ENCODE results near the gene ODR4.
"Not testable (repeated sequence)": the region's sequence is repeated elsewhere in the genome, so short reads cannot be mapped to it uniquely, and the experiment has no call there.

ODR4 gene

DNA sequence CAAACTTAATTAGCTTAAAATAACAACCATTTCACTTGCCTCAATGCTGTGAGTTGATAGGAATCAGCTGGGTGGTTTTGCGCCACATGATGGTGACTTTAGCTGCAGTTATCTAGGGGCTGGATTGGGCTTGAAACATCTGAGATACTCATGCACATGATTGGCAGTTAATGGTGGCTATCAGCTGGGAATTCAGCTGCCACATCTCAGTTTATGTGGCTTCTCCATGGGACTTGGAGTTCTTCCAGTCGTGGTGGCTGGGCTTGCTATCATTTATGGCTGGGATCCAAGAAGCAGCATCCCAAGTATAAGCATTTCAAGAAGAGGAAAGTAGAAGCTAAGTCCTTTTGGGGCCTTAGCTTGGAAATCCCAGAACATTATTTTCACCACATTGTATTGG is 48.9 kb downstream of the ODR4 start:
- DNase-seq, result no peak

DNA sequence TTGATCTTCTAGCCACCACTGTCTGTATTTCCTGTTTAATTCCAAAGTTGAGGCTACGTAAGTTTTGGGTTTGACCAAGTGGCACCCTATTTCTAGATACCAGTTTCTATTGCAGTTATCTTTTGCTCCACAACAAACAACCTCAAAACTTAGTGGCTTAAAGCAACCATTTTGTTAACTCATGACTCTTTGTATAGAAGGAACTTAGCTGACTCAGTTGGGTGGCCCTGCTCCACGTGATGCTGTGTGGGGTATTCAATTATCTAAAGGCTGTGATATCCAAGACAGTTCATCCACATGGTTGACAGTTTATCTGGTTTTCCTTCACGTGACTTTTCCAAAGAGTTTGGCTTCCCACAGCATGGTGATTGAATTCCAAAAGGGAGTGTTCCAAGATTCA is 50.5 kb downstream of the ODR4 start:
- no peak for DNase-seq

DNA sequence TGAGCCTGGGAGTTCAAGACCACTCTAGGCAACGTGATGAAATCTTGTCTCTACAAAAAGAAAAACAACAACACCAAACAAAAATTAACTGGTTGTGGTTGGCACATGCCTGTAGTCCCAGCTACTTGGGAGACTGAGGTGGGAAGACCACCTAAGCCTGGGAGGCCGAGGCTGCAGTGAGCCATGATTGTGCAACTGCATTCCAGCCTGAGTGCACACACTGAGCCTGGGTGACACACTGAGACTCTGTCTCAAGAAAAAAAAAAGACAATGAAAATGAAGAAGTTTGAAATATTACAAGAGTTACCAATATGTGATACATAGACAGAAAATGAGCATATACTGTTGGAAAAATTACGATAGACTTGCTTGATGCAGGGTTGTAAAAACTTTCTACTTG is 53.4 kb downstream of the ODR4 start:
- DNase-seq, result no peak

DNA sequence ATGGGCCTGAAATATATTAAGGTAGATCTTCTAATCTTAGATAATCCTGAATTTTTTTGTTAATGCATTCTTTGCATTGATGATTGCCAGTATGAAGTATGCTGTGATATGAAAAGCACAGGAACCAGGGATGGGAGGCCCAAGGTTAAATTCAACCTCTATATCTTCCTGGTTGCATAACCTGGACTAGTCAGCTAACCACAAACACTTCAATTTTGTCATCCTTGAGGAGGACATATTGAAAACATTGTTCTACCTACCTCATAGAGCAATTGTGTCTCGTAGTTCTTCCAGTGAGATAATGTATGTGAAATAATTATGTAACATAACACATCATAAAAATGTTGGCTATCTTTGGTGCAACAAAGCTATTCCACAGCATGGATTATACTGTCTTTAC is 59.7 kb downstream of the ODR4 start:
- DNase-seq, result no peak

DNA sequence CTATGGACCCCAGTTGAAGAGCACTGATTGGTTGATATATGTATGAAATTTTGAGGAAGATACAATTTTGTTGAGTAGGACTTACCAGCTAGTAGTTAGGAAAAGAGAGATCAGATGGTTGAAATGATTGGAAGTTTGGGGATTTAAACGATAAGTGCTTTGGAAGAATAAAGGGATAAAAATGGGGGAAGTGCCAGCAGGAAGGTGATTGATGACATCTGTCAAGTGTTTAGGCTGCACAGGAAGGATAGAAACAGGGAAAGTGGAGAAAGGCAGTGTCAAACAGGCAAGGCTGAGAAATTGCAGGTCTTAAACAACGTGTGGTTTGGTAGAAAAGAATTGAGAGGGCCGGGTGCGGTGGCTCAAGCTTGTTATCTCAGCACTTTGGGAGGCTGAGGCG is 62.9 kb downstream of the ODR4 start:
- DNase-seq, result no peak

DNA sequence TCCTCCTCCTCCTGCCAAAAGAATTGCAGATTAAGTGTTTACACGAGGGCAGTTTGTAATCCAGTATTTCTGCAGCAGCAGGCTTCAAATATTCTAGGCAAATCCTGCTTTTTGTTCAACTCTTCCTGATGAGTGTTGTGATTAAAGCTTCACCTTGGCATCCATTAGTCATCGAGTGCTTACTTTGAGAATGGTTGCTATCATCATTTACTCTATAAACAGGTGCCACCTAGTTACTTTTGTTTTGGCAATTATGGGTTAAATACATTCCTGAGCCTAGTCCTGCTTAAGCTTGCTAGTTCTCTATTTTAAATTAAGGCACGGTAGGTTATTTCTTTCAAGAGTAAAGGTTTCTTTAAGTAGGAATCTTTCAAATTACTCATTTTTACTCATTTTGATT is 64.9 kb downstream of the ODR4 start:
- no peak for DNase-seq

DNA sequence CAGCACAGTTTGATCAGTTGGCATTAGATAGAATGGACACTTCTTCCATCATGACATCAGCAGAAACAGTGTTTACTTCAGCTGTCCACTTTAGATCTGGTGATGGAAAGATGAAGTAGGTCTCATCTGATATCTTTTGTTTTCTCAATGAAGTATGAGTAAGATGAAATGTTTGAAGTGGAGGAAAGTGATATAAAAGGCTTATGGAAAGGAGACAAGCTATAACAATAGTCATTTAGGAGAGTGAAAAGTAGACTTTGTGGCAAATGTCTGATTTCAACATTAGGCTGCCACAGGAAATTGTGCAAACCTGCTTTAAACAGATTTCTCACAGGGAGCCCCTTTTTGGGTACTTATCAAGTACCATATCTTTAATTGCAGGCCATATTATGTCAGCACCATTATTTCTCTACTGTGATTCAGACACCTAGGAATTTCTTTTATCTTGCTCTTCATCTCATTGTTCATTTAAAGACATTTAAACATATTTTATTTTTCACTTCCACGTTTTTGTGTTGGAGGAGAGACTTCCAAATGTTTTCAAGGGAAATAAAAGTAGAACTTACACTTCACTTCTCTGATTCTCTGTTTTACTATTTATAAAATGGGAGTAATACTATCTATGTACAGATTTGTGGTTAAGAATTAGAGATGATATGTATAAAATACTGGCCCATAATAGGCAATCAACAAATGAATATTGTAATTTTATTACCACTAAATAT is 67.2 kb downstream of the ODR4 start:
- peak in 1 of 2 experiments; percentile 9 for DNase-seq

DNA sequence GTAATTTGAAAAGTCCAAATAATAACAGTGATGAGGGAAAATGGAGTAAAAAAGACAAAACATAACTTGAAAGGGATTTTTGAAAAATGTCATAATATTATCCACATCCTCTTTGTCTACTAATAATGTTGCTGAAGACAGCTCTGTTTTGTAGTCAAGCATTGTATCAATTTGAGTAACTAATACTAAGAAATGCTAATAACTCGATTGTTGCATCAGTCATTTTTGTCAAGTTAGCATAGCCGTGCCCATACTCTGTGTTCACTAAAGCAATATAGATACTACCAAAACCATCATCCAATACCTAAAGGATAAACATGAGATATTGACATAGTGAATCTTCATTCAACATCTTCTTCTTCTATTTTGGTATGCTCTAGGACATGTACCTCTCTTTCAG is 68.0 kb downstream of the ODR4 start:
- no peak for DNase-seq

DNA sequence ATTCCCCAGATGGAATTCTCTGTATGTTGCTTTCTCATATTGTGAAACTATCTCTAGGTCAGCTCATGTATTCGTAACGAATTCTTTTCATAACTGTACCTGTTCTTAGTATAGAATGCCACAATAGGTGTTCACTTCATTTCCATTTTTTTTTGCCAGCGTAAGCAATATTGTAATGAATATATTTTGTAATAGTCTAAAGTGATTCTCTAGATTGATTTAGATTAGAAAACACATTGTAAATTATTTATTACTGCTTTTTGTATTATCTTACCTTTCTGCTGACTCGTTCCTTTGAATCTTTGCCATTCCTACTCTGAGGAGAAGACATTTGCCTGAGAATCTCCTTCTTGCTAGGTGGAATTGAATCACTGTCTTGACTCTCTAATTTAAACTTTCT is 70.5 kb downstream of the ODR4 start:
- DNase-seq, result no peak

DNA sequence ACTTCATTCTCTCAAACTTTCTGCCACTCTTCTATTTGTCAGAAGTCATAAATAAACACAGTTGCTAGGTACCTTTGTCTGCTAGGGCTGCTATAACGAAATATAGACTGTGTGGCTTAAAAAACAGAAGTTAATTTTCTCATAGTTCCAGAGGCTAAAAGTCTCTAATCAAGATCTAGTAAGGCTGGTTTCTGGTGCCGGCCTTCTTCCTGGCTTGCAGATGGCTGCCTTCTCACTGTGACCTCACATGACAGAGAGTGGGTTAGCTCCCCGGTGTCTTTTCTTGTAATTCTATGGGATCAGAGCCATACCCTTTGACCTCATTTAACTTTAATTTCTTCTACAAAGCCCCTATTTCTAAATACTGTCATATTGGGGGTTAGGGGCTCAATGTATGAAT is 79.3 kb downstream of the ODR4 start:
- DNase-seq, result no peak

DNA sequence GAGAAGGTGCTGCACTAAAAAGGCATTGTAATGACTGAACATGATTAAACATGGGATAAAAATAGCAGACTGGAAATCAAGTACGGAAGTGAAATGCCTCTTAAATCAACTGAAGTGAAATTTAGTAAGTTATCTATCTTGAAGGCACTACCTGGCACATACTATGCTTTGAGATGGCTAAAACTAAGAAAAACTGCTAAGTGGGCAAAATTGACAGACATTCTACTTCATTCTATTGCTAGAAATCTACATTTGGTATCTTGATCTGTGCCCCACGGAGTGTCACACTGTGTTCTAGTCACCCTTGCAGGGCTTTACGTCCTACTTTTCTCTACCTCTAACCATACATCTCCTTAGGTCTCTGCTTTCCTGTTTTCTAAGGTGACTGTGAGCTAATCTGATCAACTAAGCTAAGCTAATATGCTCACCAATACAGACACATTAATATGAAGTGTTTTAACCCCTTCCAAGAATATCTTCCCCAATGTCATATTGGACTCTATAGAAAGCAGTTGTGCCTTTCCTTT is 81.2 kb downstream of the ODR4 start:
- DNase-seq, result no peak

DNA sequence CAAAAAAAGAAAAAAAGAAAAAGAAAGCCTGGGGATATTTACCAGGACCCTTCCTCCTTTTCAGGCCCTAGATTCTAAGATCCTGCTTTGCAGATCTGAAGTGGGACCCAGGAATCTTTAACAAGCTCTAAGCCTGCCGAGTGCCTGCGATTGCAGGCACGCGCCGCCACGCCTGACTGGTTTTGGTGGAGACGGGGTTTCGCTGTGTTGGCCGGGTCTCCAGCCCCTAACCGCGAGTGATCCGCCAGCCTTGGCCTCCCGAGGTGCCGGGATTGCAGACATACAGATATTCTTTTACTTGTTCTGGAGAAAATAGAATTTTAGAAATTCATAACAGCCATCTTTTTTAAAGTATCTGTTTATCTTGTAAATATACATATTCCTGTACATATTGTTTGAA is 83.5 kb downstream of the ODR4 start:
- DNase-seq, result not testable (repeated sequence)

DNA sequence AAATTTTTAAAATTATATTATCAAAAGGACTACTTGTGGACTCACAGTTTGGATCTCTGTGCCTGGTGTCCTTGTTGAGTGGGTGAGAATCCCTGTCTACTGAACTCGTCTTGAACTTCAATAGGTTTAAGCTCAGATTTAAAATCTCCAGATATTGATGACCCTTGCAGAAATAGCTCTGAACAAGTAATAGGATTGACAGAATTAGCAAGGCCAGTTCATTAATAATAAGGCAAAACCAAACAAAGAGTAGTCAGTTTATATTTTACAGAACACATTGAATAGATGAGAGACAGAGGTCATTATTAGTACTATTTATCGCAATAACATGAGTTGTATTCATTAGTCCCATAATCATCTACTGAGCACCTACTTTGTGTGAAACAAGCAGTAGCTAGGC is 85.4 kb downstream of the ODR4 start, which contains the start of gene PDC:
PDC (minus strand) TSS at position 101 of the 400 bp plus-strand sequence. CDS start 11,655 bp downstream, outside the sequence.
- DNase-seq, result no peak

DNA sequence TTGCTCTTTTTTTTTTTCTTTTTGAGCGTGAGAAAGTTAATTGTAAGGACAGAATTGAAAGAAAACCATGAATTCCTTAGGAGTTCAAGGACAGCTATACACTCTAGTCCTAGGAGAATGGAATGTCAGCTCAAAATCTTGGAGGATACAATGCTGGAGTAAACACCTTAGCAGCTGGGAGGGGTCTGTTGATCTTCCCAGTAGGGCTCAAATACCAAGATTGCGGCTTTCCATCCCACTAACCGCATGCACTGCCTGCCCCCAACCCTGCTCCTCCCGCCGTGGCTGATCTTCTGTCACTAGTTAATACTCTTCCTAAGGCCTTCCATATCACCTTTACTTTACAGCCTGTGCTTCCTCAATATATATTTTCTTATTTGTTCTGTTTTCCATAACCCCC is 87.9 kb downstream of the ODR4 start:
- DNase-seq, result no peak

DNA sequence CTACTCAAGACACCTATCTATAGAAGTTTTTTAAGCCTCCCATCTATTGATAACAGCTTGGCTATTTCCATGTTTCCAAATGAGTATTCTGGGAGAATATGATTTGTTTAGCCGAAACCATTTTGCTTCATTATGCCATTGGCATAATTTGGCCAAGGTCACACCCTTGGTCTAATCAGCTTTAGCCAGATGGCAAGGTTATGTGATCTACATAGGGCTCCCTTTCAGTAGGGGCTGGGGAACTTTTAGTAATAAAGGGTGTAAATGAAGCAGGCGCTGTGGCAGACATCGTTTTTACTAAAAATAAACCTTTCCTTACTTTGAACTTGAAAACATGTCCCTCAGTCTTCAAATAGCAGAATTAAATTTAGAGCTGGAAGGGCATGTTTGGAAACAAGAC is 88.3 kb downstream of the ODR4 start:
- DNase-seq, result no peak

DNA sequence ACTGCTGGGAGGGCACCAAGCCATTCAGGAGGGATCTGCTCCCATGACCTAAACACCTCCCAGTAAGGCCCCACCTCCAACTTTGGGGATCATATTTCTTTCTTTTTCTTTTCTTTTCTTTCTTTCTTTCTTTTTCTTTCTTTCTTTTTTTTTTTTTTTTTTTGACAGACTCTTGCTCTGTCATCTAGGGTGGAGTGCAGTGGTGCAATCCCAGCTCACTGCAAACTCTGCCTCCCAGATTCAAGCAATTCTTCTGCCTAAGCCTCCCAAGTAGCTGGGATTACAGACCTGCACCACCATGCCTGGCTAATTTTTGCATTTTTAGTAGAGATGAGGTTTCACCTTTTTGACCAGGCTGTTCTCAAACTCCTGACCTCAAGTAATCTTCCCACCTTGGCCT is 89.9 kb downstream of the ODR4 start:
- DNase-seq, result not testable (repeated sequence)

DNA sequence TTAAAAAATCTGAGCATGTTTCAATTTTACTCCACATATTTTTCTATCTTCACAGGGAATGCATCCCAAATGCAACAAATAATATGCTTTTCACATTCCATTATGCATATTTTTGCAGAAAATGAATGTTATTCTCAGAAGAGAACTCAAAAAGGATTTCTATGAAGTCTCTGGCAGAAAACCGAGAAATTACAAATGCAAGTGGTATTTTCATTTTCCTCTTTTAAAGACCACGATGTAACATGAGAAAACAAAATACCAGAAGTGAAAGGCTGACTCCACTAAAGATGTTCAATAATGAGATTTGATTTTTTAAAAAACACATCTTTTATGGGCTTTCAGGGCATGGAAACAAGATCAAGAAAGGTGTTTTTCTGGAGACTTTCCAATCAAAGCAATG is 90.3 kb downstream of the ODR4 start:
- DNase-seq, result no peak

Measured in NCI-H187 (cell line).